ENCODE results near the gene SDHA.

GRCh38 chr5:305459-305858 lies 87.3 kb downstream of the SDHA start:
- TF ChIP-seq CTCF (IDR thresholded peaks at IDR 0.05) (no peak), POLR2A (IDR thresholded peaks at IDR 0.05) (no peak)
